HL-60 (cell line): ENCODE measurements around the gene NLRP4.

ENCODE experiments used
- DNase-seq, 2 experiments: peaks; one replicate each; pipeline ENCODE4 v3.0.0-alpha.2; 2010 to 2020; ENCODE audit warnings: low read depth in 1 of 2, low spot score in 1 of 2
- H3K27ac ChIP-seq: fragments of 250-450 bp; sonication (Bioruptor Pico); replicated peaks from 2 replicates; pipeline ENCODE4 v1.5.1; 2020; ENCODE audit warnings: mild to moderate bottlenecking, moderate library complexity
- H3K27me3 ChIP-seq: fragments of 250-450 bp; sonication (Bioruptor Pico); 2 replicates; pipeline ENCODE4 v1.5.1; 2021; ENCODE audit warnings: mild to moderate bottlenecking, moderate library complexity; ENCODE audit not compliant: insufficient read depth, poor library complexity, severe bottlenecking
- H3K4me3 ChIP-seq: replicated peaks from 2 replicates; pipeline ENCODE4 v1.5.1; 2011; ENCODE audit warnings: mild to moderate bottlenecking, control low read depth, low read length; ENCODE audit not compliant: insufficient read depth
- CTCF ChIP-seq: IDR thresholded peaks from one replicate; pipeline ENCODE4 v1.5.1; 2011; ENCODE audit warnings: low read length, control low read depth, inconsistent platforms; ENCODE audit not compliant: insufficient read depth
- GABPA ChIP-seq: IDR thresholded peaks from 2 replicates; pipeline ENCODE4 v1.6.1; 2012; ENCODE audit warnings: low read depth
- POLR2AphosphoS5 ChIP-seq: IDR thresholded peaks from 2 replicates; pipeline ENCODE4 v1.6.1; 2012; ENCODE audit warnings: low read depth
- REST ChIP-seq: IDR thresholded peaks from 2 replicates; pipeline ENCODE4 v1.6.1; 2012; ENCODE audit warnings: low read depth; ENCODE audit not compliant: insufficient replicate concordance
- SPI1 ChIP-seq: IDR thresholded peaks from 2 replicates; pipeline ENCODE4 v1.6.1; 2012; ENCODE audit warnings: low read depth, mild to moderate bottlenecking, borderline replicate concordance

The NLRP4 gene

GRCh38 chr19:55901369-55902079 lies 65.2 kb downstream of the NLRP4 start:
- Histone ChIP-seq H3K4me3 (no peak overlapping the region), H3K27me3 (no peaks in the 10 kb centered on the region), H3K27ac (no peak overlapping the region)
- no peak for DNase-seq
- TF ChIP-seq CTCF (no peak), REST (no peak), GABPA (no peak), POLR2AphosphoS5 (no peak), SPI1 (no peak)

GRCh38 chr19:55902080-55902751 lies 65.9 kb downstream of the NLRP4 start:
- TF ChIP-seq CTCF (no peak), REST (no peak), POLR2AphosphoS5 (no peak), GABPA (no peak), SPI1 (no peak)
- no peak overlapping the region for H3K27ac ChIP-seq
- no peak for DNase-seq
- H3K4me3 ChIP-seq, result no peak overlapping the region
- no peaks in the 10 kb centered on the region for H3K27me3 ChIP-seq

- Histone ChIP-seq H3K4me3 (no peak overlapping the region), H3K27me3 (no peaks in the 10 kb centered on the region), H3K27ac (no peak overlapping the region)
- TF ChIP-seq POLR2AphosphoS5 (no peak), REST (no peak), SPI1 (no peak), CTCF (no peak), GABPA (no peak)
- DNase-seq, result no peak
Measured at GRCh38 chr19:55907286-55907685, 70.9 kb downstream of the NLRP4 start.
